Common myeloid progenitor, CD34-positive (primary cell): ENCODE data around the gene OGA.
"Not testable (repeated sequence)": the region's sequence is repeated elsewhere in the genome, so short reads cannot be mapped to it uniquely, and the experiment has no call there.

Experiments used
- CTCF ChIA-PET: fragments of 350-600 bp; sonication (Branson Sonifier 250); formaldehyde crosslinking; loops from one replicate; lab custom pipeline; 2021; ENCODE audit warnings: antibody characterized with exemption; lab: Charles Lee
- POLR2A ChIA-PET: fragments of 350-600 bp; sonication (Branson Sonifier 250); formaldehyde crosslinking; loops from one replicate; lab custom pipeline; 2021; ENCODE audit warnings: antibody characterized with exemption; lab: Charles Lee
- DNase-seq, 3 donors: peaks; one replicate each; pipeline versions ENCODE4 v3.0.0 to v3.0.0-alpha.2; 2013
- H3K27ac ChIP-seq, 2 experiments: 1 replicate in 1 of 2; 2 replicates in 1 of 2; pipeline ENCODE4 v1.7.0; 2013; ENCODE audit warnings: inconsistent platforms in 2 of 2, low read length in 2 of 2, mild to moderate bottlenecking in 2 of 2, low read depth in 1 of 2, moderate library complexity in 1 of 2; ENCODE audit not compliant: severe bottlenecking in 2 of 2, insufficient read depth in 1 of 2, poor library complexity in 1 of 2
- H3K27me3 ChIP-seq, 5 experiments: replicated peaks in 2 of 5; 1 replicate in 3 of 5; 2 replicates in 2 of 5; pipeline versions ENCODE4 v1.6.1 to v1.7.0; 2013; ENCODE audit warnings: low read length in 4 of 5, mild to moderate bottlenecking in 2 of 5, moderate library complexity in 2 of 5, inconsistent platforms in 1 of 5; ENCODE audit not compliant: insufficient read depth in 5 of 5, control insufficient read depth in 4 of 5
- H3K36me3 ChIP-seq, 4 experiments: 1 replicate in 2 of 4; 2 replicates in 2 of 4; pipeline versions ENCODE4 v1.6.1 to v1.7.0; 2013; ENCODE audit warnings: low read length in 3 of 4, control low read depth in 1 of 4, mild to moderate bottlenecking in 1 of 4; ENCODE audit not compliant: control insufficient read depth in 4 of 4, insufficient read depth in 4 of 4
- H3K4me1 ChIP-seq, 4 experiments: 1 replicate in 3 of 4; 2 replicates in 1 of 4; pipeline versions ENCODE4 v1.6.1 to v1.7.1; 2013; ENCODE audit warnings: low read length in 3 of 4, mild to moderate bottlenecking in 3 of 4, control low read depth in 1 of 4, inconsistent platforms in 1 of 4, moderate library complexity in 1 of 4; ENCODE audit not compliant: control insufficient read depth in 4 of 4, insufficient read depth in 4 of 4; ENCODE audit errors: control extremely low read depth in 1 of 4
- H3K4me3 ChIP-seq, 7 experiments: 1 replicate in 4 of 7; 2 replicates in 3 of 7; pipeline versions ENCODE4 v1.5.1 to v1.7.0; 2013; ENCODE audit warnings: mild to moderate bottlenecking in 7 of 7, low read length in 6 of 7, moderate library complexity in 6 of 7, inconsistent platforms in 2 of 7, low read depth in 2 of 7, control low read depth in 1 of 7; ENCODE audit not compliant: insufficient read depth in 4 of 7, control insufficient read depth in 1 of 7; ENCODE audit errors: extremely low read depth in 1 of 7
- H3K9me3 ChIP-seq, 5 experiments: 1 replicate in 4 of 5; 2 replicates in 1 of 5; pipeline versions ENCODE4 v1.6.1 to v1.7.1; 2013; ENCODE audit warnings: low read length in 4 of 5, mild to moderate bottlenecking in 2 of 5, inconsistent platforms in 1 of 5, low read depth in 1 of 5, moderate library complexity in 1 of 5; ENCODE audit not compliant: control insufficient read depth in 4 of 5, insufficient read depth in 2 of 5; ENCODE audit errors: control extremely low read depth in 1 of 5
- WGBS: methylation state at CpG from one replicate; pipeline ENCODE4 v1.1.5; 2013; ENCODE audit not compliant: insufficient coverage; 5-methylcytosine and 5-hydroxymethylcytosine counted together

Gene OGA

GRCh38 chr10:101812606-101813005 lies 5.6 kb downstream of the OGA start:
- Histone ChIP-seq H3K4me1 (peaks cover 14 to 35% (median 19%) of the 10 kb centered on the region in 4 experiments), H3K4me3 (no peak overlapping the region), H3K27me3 (no peaks in the 10 kb centered on the region), H3K27ac (no peak overlapping the region), H3K9me3 (no peaks in the 10 kb centered on the region), H3K36me3 (peaks cover 17 to 39% (median 28%) of the 10 kb centered on the region in 4 experiments)
- ChIA-PET POLR2A (no interaction called here), CTCF (interaction anchor here (1.0 kb wide), 1 partner anchor 31 kb away, joined by 4 read pairs; no protein-coding TSS in a partner anchor)
- no peak for DNase-seq
- WGBS = 100% methylated on average over 3 of the region's 4 CpGs

DNA sequence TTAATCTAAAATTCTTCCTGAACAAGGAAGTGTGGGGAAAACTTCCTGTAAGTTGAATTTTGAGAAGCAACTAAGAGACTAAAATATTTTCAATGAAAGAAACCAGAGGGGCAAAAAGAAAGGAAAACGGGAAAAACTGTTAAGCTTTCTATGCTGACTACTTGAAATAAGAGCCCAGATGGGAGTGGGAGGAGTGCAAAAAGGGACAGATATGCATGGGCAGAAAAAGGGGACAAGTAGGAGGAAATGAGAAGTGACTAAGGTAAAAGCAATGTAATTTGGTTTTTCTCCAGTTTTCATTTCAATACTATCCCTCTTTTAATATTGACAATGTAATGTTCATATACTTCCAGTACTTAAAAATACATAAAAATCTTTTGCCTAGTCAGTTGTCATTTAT lies 11.1 kb downstream of the OGA start:
- H3K27ac ChIP-seq = no peak overlapping the region
- peaks cover 40 to 81% (median 54%) of the 10 kb centered on the region in 4 experiments for H3K36me3 ChIP-seq
- CTCF ChIA-PET = no interaction called here
- H3K27me3 ChIP-seq = no peaks in the 10 kb centered on the region
- POLR2A ChIA-PET = no interaction called here
- DNase-seq = no peak
- H3K4me1 ChIP-seq = no peaks in the 10 kb centered on the region
- WGBS = 100% methylated on average over 1 of the region's 1 CpG
- no peaks in the 10 kb centered on the region for H3K9me3 ChIP-seq
- no peak overlapping the region for H3K4me3 ChIP-seq

- no peaks in the 10 kb centered on the region for H3K4me1 ChIP-seq
- DNase-seq = no peak
- 93% methylated on average over 2 of the region's 4 CpGs for WGBS
- H3K4me3 ChIP-seq = no peak overlapping the region
- H3K9me3 ChIP-seq = no peaks in the 10 kb centered on the region
- ChIA-PET POLR2A (no interaction called here), CTCF (interaction anchor here (1.1 to 3.0 kb wide), 3 partner anchors 8 to 22 kb away, joined by 3 to 9 read pairs (median 6); partner anchors contain the start of gene OGA)
- H3K36me3 ChIP-seq = peaks cover 44 to 91% (median 67%) of the 10 kb centered on the region in 4 experiments
- no peak overlapping the region for H3K27ac ChIP-seq
- H3K27me3 ChIP-seq = no peaks in the 10 kb centered on the region
Observed at GRCh38 chr10:101803511-101803910, 14.7 kb downstream of the OGA start.

DNA sequence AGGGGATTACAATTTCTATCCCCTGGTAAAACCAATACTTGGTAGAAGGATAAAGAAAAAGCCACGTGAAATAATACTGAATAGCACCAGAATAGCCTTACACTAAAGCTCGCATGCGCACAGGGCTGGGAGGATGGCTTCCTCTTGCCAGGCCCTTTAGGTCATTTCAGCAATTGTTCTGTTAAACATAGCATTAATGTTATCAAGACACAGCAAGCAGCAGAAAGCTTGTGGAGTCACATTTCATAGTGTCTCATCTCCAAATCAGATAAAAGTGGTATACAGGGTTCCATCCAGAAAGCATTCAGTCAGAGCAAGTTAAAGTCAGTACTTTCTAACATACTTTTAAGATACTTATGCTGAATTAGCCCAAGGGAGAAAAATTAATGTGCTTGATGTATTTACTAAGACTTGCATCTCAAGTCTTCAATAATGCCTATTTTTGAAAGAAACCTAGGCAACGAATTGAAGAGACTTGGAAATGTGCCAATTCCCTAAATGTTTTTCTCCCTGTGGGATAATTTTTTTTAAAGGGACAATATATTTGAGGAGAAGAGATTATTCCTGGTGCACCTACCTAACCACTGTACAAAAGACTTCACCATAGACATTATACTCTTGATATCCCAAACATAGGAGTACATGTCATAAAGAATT lies 20.7 kb downstream of the OGA start:
- Histone ChIP-seq H3K9me3 (no peaks in the 10 kb centered on the region), H3K4me1 (no peaks in the 10 kb centered on the region), H3K4me3 (no peak overlapping the region), H3K36me3 (peaks cover 42 to 97% (median 70%) of the 10 kb centered on the region in 4 experiments), H3K27me3 (no peaks in the 10 kb centered on the region), H3K27ac (no peak overlapping the region)
- no peak for DNase-seq
- CTCF ChIA-PET = interaction anchor here (2.1 to 3.3 kb wide), 2 partner anchors 13 to 16 kb away, joined by 11 to 19 read pairs; partner anchors contain the start of gene NPM3
- WGBS = 100% methylated on average over 1 of the region's 4 CpGs
- POLR2A ChIA-PET = interaction anchor here (1.0 kb wide), 1 partner anchor 14 kb away, joined by 3 read pairs; the partner anchor contains the start of gene NPM3

GRCh38 chr10:101793526-101793925 lies 24.7 kb downstream of the OGA start:
- Histone ChIP-seq H3K36me3 (peaks cover 39 to 95% (median 62%) of the 10 kb centered on the region in 4 experiments), H3K4me1 (no peaks in the 10 kb centered on the region), H3K27ac (no peak overlapping the region), H3K9me3 (no peaks in the 10 kb centered on the region), H3K4me3 (no peak overlapping the region), H3K27me3 (no peaks in the 10 kb centered on the region)
- DNase-seq = no peak
- ChIA-PET POLR2A (no interaction called here), CTCF (interaction anchor here (1.4 kb wide), 1 partner anchor 12 kb away, joined by 3 read pairs; no protein-coding TSS in a partner anchor)
- 99% methylated on average over 12 of the region's 12 CpGs for WGBS

GRCh38 chr10:101789686-101790085 lies 28.6 kb downstream of the OGA start:
- no peak overlapping the region for H3K27ac ChIP-seq
- CTCF ChIA-PET = no interaction called here
- H3K36me3 ChIP-seq = peaks cover 27 to 93% (median 59%) of the 10 kb centered on the region in 4 experiments
- no peaks in the 10 kb centered on the region for H3K9me3 ChIP-seq
- POLR2A ChIA-PET = no interaction called here
- 97% methylated on average over 3 of the region's 7 CpGs for WGBS
- H3K4me3 ChIP-seq = no peak overlapping the region
- DNase-seq = no peak
- no peaks in the 10 kb centered on the region for H3K27me3 ChIP-seq
- no peaks in the 10 kb centered on the region for H3K4me1 ChIP-seq

GRCh38 chr10:101789231-101789630 lies 29.0 kb downstream of the OGA start:
- H3K4me3 ChIP-seq, DNase-seq, H3K27me3 ChIP-seq, H3K4me1 ChIP-seq, POLR2A ChIA-PET, H3K27ac ChIP-seq, CTCF ChIA-PET, H3K9me3 ChIP-seq: not testable (repeated sequence)
- peaks cover 24 to 92% (median 59%) of the 10 kb centered on the region in 4 experiments for H3K36me3 ChIP-seq
- WGBS = 100% methylated on average over 7 of the region's 9 CpGs
